SK-N-MC (cell line): ENCODE measurements around the gene SOCS7.
A peak's percentile ranks its signal among the peaks of the same experiment; 100 is the strongest.

Experiments used
- DNase-seq: peaks from one replicate; pipeline ENCODE4 v3.0.0-alpha.2; 2011; ENCODE audit warnings: low read depth, low spot score
- H3K27ac ChIP-seq: fragments of 200-600 bp; sonication (generic); 2 replicates; pipeline ENCODE4 v1.5.1; 2016; ENCODE audit warnings: mixed run types
- H3K36me3 ChIP-seq: fragments of 200-600 bp; sonication (generic); 2 replicates; pipeline ENCODE4 v1.6.1; 2017; ENCODE audit warnings: antibody characterized with exemption, low read length, mixed read lengths; ENCODE audit not compliant: insufficient read depth
- H3K4me3 ChIP-seq: fragments of 200-600 bp; sonication (generic); 2 replicates; pipeline ENCODE4 v1.5.1; 2016
- H3K9ac ChIP-seq: fragments of 200-600 bp; sonication (generic); 2 replicates; pipeline ENCODE4 v1.8.0; 2017; ENCODE audit warnings: mixed run types, mixed read lengths; ENCODE audit not compliant: insufficient read length
- H3K9me3 ChIP-seq: fragments of 200-600 bp; sonication (generic); 2 replicates; pipeline ENCODE4 v1.6.1; 2017; ENCODE audit warnings: low read depth, mild to moderate bottlenecking, antibody characterized with exemption, low read length, moderate library complexity, mixed read lengths
- EZH2 ChIP-seq: fragments of 200-600 bp; sonication (generic); IDR thresholded peaks from one replicate; pipeline ENCODE4 v1.6.1; 2017; ENCODE audit warnings: antibody characterized with exemption
- FOXP2 ChIP-seq: optimal IDR thresholded peaks from 2 replicates; pipeline ENCODE3; 2011; ENCODE audit warnings: mild to moderate bottlenecking, moderate library complexity; ENCODE audit not compliant: insufficient read depth; ENCODE audit errors: extremely low read length, control extremely low read depth
- POLR2AphosphoS5 ChIP-seq: IDR thresholded peaks from 2 replicates; pipeline ENCODE4 v1.6.1; 2012; ENCODE audit warnings: mild to moderate bottlenecking, low read depth, low read length, borderline replicate concordance

The SOCS7 gene

GRCh38 chr17:38419508-38419981 is 67.9 kb downstream of the SOCS7 start:
- TF ChIP-seq EZH2 (no peak), FOXP2 (no peak), POLR2AphosphoS5 (no peak)
- Histone ChIP-seq H3K36me3 (no peaks in the 10 kb centered on the region), H3K9me3 (no peaks in the 10 kb centered on the region), H3K27ac (no peak overlapping the region), H3K4me3 (peak overlapping the region; percentile 64), H3K9ac (no peak overlapping the region)
- no peak for DNase-seq

- H3K9me3 ChIP-seq = no peaks in the 10 kb centered on the region
- H3K4me3 ChIP-seq = no peak overlapping the region
- DNase-seq = no peak
- no peak overlapping the region for H3K9ac ChIP-seq
- H3K27ac ChIP-seq = no peak overlapping the region
- no peak for TF ChIP-seq EZH2
- no peak for TF ChIP-seq FOXP2
- no peak for TF ChIP-seq POLR2AphosphoS5
- H3K36me3 ChIP-seq = no peaks in the 10 kb centered on the region
Measured at GRCh38 chr17:38420518-38420917, 68.9 kb downstream of the SOCS7 start.

- peak overlapping the region; percentile 44 for H3K4me3 ChIP-seq
- no peak for TF ChIP-seq FOXP2
- TF ChIP-seq POLR2AphosphoS5 = no peak
- TF ChIP-seq EZH2 = no peak
- H3K9ac ChIP-seq = no peak overlapping the region
- no peaks in the 10 kb centered on the region for H3K36me3 ChIP-seq
- no peak for DNase-seq
- H3K27ac ChIP-seq = no peak overlapping the region
- H3K9me3 ChIP-seq = no peaks in the 10 kb centered on the region
Measured at GRCh38 chr17:38421171-38421841, 69.7 kb downstream of the SOCS7 start.

GRCh38 chr17:38421871-38422827 is 70.5 kb downstream of the SOCS7 start:
- Histone ChIP-seq H3K9ac (no peak overlapping the region), H3K36me3 (no peaks in the 10 kb centered on the region), H3K27ac (no peak overlapping the region), H3K4me3 (peak overlapping the region; percentile 44; the same call in 1 of the 2 replicates), H3K9me3 (no peaks in the 10 kb centered on the region)
- DNase-seq = no peak
- TF ChIP-seq EZH2 = no peak
- no peak for TF ChIP-seq POLR2AphosphoS5
- TF ChIP-seq FOXP2 = no peak

GRCh38 chr17:38424297-38424972 is 72.8 kb downstream of the SOCS7 start:
- no peak overlapping the region for H3K27ac ChIP-seq
- no peak overlapping the region for H3K9ac ChIP-seq
- no peak overlapping the region for H3K4me3 ChIP-seq
- no peaks in the 10 kb centered on the region for H3K9me3 ChIP-seq
- DNase-seq = no peak
- TF ChIP-seq POLR2AphosphoS5 (no peak), FOXP2 (no peak), EZH2 (no peak)
- H3K36me3 ChIP-seq = no peaks in the 10 kb centered on the region

- Histone ChIP-seq H3K36me3 (no peaks in the 10 kb centered on the region), H3K27ac (no peak overlapping the region), H3K4me3 (no peak overlapping the region), H3K9me3 (no peaks in the 10 kb centered on the region), H3K9ac (no peak overlapping the region)
- no peak for DNase-seq
- TF ChIP-seq POLR2AphosphoS5 = no peak
- no peak for TF ChIP-seq FOXP2
- TF ChIP-seq EZH2 = no peak
Measured at GRCh38 chr17:38425031-38425430, 73.4 kb downstream of the SOCS7 start.

GRCh38 chr17:38425744-38426143 is 74.1 kb downstream of the SOCS7 start:
- Histone ChIP-seq H3K9ac (no peak overlapping the region), H3K36me3 (no peaks in the 10 kb centered on the region), H3K4me3 (no peak overlapping the region), H3K27ac (no peak overlapping the region), H3K9me3 (no peaks in the 10 kb centered on the region)
- no peak for TF ChIP-seq FOXP2
- TF ChIP-seq POLR2AphosphoS5 = no peak
- DNase-seq = no peak

- no peak overlapping the region for H3K4me3 ChIP-seq
- H3K27ac ChIP-seq = no peak overlapping the region
- DNase-seq = no peak
- TF ChIP-seq FOXP2 (no peak), EZH2 (no peak), POLR2AphosphoS5 (no peak)
- H3K36me3 ChIP-seq = no peaks in the 10 kb centered on the region
- no peaks in the 10 kb centered on the region for H3K9me3 ChIP-seq
- no peak overlapping the region for H3K9ac ChIP-seq
Measured at GRCh38 chr17:38426441-38426840, 74.8 kb downstream of the SOCS7 start.
